GM23338 (cell line): ENCODE data around the gene EXOSC5.

Experiments used
- CREB1 ChIP-seq: fragments of 250-450 bp; sonication (Bioruptor Pico); IDR thresholded peaks from 2 replicates; pipeline ENCODE4 v1.5.0; 2020; ENCODE audit warnings: low read depth, mild to moderate bottlenecking, moderate library complexity
- CTCF ChIP-seq, 2 experiments: fragments of 200-600 bp in 1 of 2; sonication (generic) in 1 of 2; conservative IDR thresholded peaks; 2 replicates each; pipeline versions ENCODE4 v1.5.1 to v1.6.1; 2016 to 2017; ENCODE audit warnings: antibody characterized with exemption in 2 of 2, low read depth in 2 of 2, mild to moderate bottlenecking in 2 of 2, moderate library complexity in 1 of 2
- EZH2 ChIP-seq: fragments of 200-600 bp; sonication (generic); IDR thresholded peaks from one replicate; pipeline ENCODE4 v1.8.0; 2017; ENCODE audit warnings: antibody characterized with exemption, mild to moderate bottlenecking, low read depth; ENCODE audit not compliant: unreplicated experiment
- EZH2phosphoT487 ChIP-seq: fragments of 200-600 bp; sonication (generic); IDR thresholded peaks from one replicate; pipeline ENCODE4 v1.8.1; 2018; ENCODE audit warnings: antibody characterized with exemption; ENCODE audit not compliant: unreplicated experiment
- NANOG ChIP-seq: IDR thresholded peaks from 2 replicates; pipeline ENCODE4 v1.6.1; 2016; ENCODE audit warnings: antibody characterized with exemption, borderline replicate concordance
- POLR2AphosphoS5 ChIP-seq: IDR thresholded peaks from 2 replicates; pipeline ENCODE4 v1.6.1; 2016; ENCODE audit warnings: antibody characterized with exemption, low read depth
- REST ChIP-seq: IDR thresholded peaks from one replicate; pipeline ENCODE4 v1.6.1; 2018; ENCODE audit warnings: antibody characterized with exemption; ENCODE audit not compliant: unreplicated experiment
- STAT1 ChIP-seq: IDR thresholded peaks from one replicate; pipeline ENCODE4 v1.6.1; 2016; ENCODE audit warnings: antibody characterized with exemption; ENCODE audit not compliant: unreplicated experiment
- ZNF114 ChIP-seq: fragments of 250-450 bp; sonication (Bioruptor Pico); IDR thresholded peaks from 2 replicates; pipeline ENCODE4 v1.5.0; 2020; ENCODE audit warnings: mild to moderate bottlenecking, moderate library complexity
- ZNF331 ChIP-seq: fragments of 250-450 bp; sonication (Bioruptor Pico); IDR thresholded peaks from 2 replicates; pipeline ENCODE4 v1.5.0; 2020; ENCODE audit warnings: low read depth, mild to moderate bottlenecking, moderate library complexity

- no peak for TF ChIP-seq EZH2phosphoT487
- no peak for TF ChIP-seq CTCF (conservative IDR thresholded peaks at IDR 0.05; ENCODE audit: low read depth in 2 of 2)
- TF ChIP-seq EZH2 = no peak
- TF ChIP-seq REST = no peak
- 0 out of 2 replicates have a peak, but pooled peaks have one; percentile 30 for TF ChIP-seq CREB1
- no peak for TF ChIP-seq ZNF114
- TF ChIP-seq POLR2AphosphoS5 = peak; percentile 54; the same call in 1 of the 2 replicates
- TF ChIP-seq STAT1 = no peak
- TF ChIP-seq NANOG = no peak
- no peak for TF ChIP-seq ZNF331 (CRISPR knock-in tag)
Measured at GRCh38 chr19:41376241-41376997, 20.7 kb downstream of the EXOSC5 start, which contains the start of gene TMEM91.
